ENCODE measurements around the gene MEGF9.

DNA sequence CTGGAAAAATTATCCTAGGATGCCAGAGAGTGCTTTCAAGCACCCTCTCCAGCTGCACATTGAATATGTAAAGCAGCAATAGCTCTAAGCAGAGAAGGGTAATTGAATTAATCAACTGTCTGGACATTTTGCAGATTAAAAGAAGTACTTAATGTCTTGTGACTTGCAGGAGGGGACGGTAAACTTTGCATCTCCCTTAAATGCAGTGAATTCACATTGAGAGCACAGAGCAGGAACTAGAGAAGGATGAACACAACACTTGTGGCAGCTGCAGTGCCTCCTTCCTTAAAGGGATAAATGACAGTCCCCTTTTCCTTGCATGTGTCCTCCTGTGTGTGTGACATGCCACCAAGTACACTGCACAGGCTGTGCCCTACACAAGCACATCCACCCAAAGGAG is 126.9 kb downstream of the MEGF9 start:
- TF ChIP-seq CTCF (IDR thresholded peaks at IDR 0.05; ENCODE audit: insufficient read depth, low read length, poor library complexity, severe bottlenecking) = no peak
- TF ChIP-seq EZH2phosphoT487 (conservative IDR thresholded peaks at IDR 0.05; ENCODE audit: low read length) = no peak

All from SU-DHL-6 (cell line).